ENCODE data around the gene VAV2. TPM values are rescaled to one million over a fixed set of nuclear protein-coding genes. Genes with fewer than 3 reads are reported as not detected.

Gene VAV2
- polyA plus RNA-seq, 1 of the 3 experiments (the other 2 are of a cell fraction): 14.9 TPM

- H3K27ac ChIP-seq (ENCODE audit: low read depth in 2 of 2, low read length in 1 of 2): no peak overlapping the region; a peak in 1 of 4 replicates
- H3K79me2 ChIP-seq (ENCODE audit: insufficient read depth): no peaks in the 10 kb centered on the region
- H3K27me3 ChIP-seq (ENCODE audit: insufficient read depth): no peaks in the 10 kb centered on the region
- no peak overlapping the region for H2AFZ ChIP-seq (ENCODE audit: low read depth)
- no peak for DNase-seq
- no peak overlapping the region for H3K4me3 ChIP-seq (ENCODE audit: low read depth in 2 of 2, low read length in 1 of 2)
- no peaks in the 10 kb centered on the region for H3K9me2 ChIP-seq
- no peaks in the 10 kb centered on the region for H4K20me1 ChIP-seq (ENCODE audit: insufficient read depth)
- H3K4me2 ChIP-seq: no peak overlapping the region
- TF ChIP-seq JUND (IDR thresholded peaks at IDR 0.05) (no peak), EP300 (IDR thresholded peaks at IDR 0.05; ENCODE audit: borderline replicate concordance in 1 of 2, low read depth in 1 of 2, low read length in 1 of 2) (no peak), SMC3 (IDR thresholded peaks at IDR 0.05; ENCODE audit: low read depth, low read length) (no peak), RCOR1 (IDR thresholded peaks at IDR 0.05; ENCODE audit: low read length) (no peak), RFX5 (IDR thresholded peaks at IDR 0.05; ENCODE audit: low read length) (no peak), MXI1 (IDR thresholded peaks at IDR 0.05; ENCODE audit: low read depth, low read length) (no peak), POLR2AphosphoS5 (IDR thresholded peaks at IDR 0.05; ENCODE audit: low read depth, low read length) (no peak), TAF1 (IDR thresholded peaks at IDR 0.05; ENCODE audit: borderline replicate concordance, low read depth, low read length) (no peak), USF2 (IDR thresholded peaks at IDR 0.05; ENCODE audit: borderline replicate concordance, low read depth, low read length) (no peak)
- peaks cover 32 to 33% of the 10 kb centered on the region in 2 experiments for H3K36me3 ChIP-seq (replicated peaks in 1 of 2; ENCODE audit: control insufficient read depth in 1 of 2, insufficient read depth in 2 of 2, low read length in 1 of 2)
- H3F3A ChIP-seq (replicated peaks; ENCODE audit: insufficient read depth): peaks cover 8% of the 10 kb centered on the region
- peaks cover 8% of the 10 kb centered on the region; the same call in 1 of the 2 replicates for H3K9me3 ChIP-seq
- H3K9ac ChIP-seq: no peak overlapping the region
- 94% methylated on average over 19 of the region's 19 CpGs for WGBS (ENCODE audit: low lambda C conversion rate)
- POLR2A ChIA-PET: no interaction called here
- H3K4me1 ChIP-seq (ENCODE audit: control insufficient read depth in 1 of 2, insufficient read depth in 2 of 2, low read depth in 1 of 2, low read length in 1 of 2): no peaks in the 10 kb centered on the region
- CTCF ChIA-PET: interaction anchor here (0.9 kb wide), 1 partner anchor 20 kb away, joined by 3 read pairs; no protein-coding TSS in a partner anchor
Observed at GRCh38 chr9:133762488-133763271, 229.4 kb downstream of the VAV2 start.

GRCh38 chr9:133761641-133762248 lies 230.4 kb downstream of the VAV2 start:
- H3K27ac ChIP-seq (ENCODE audit: low read depth in 2 of 2, low read length in 1 of 2): no peak overlapping the region
- no peaks in the 10 kb centered on the region; the same call in 1 of the 2 replicates for H3K9me3 ChIP-seq
- no peaks in the 10 kb centered on the region for H3K9me2 ChIP-seq
- H4K20me1 ChIP-seq (ENCODE audit: insufficient read depth): no peaks in the 10 kb centered on the region
- H3K4me1 ChIP-seq (ENCODE audit: control insufficient read depth in 1 of 2, insufficient read depth in 2 of 2, low read depth in 1 of 2, low read length in 1 of 2): no peaks in the 10 kb centered on the region
- CTCF ChIA-PET: no interaction called here
- WGBS (ENCODE audit: low lambda C conversion rate): 91% methylated on average over 9 of the region's 11 CpGs
- no peak overlapping the region for H3K4me2 ChIP-seq
- no peak overlapping the region for H3K9ac ChIP-seq
- H3K79me2 ChIP-seq (ENCODE audit: insufficient read depth): no peaks in the 10 kb centered on the region
- peaks cover 5% of the 10 kb centered on the region for H3F3A ChIP-seq (replicated peaks; ENCODE audit: insufficient read depth)
- peaks cover 23% of the 10 kb centered on the region in 2 experiments for H3K36me3 ChIP-seq (replicated peaks in 1 of 2; ENCODE audit: control insufficient read depth in 1 of 2, insufficient read depth in 2 of 2, low read length in 1 of 2)
- no peak overlapping the region for H2AFZ ChIP-seq (ENCODE audit: low read depth)
- H3K4me3 ChIP-seq (ENCODE audit: low read depth in 2 of 2, low read length in 1 of 2): no peak overlapping the region
- POLR2A ChIA-PET: no interaction called here
- no peak for DNase-seq
- no peak for TF ChIP-seq POLR2AphosphoS5 (IDR thresholded peaks at IDR 0.05; ENCODE audit: low read depth, low read length)
- no peak for TF ChIP-seq USF1 (IDR thresholded peaks at IDR 0.05; ENCODE audit: borderline replicate concordance, low read depth)
- no peak for TF ChIP-seq RXRA (IDR thresholded peaks at IDR 0.05; ENCODE audit: borderline replicate concordance, low read depth)
- TF ChIP-seq CTCF (IDR thresholded peaks at IDR 0.05): no peak
- TF ChIP-seq TAF1 (IDR thresholded peaks at IDR 0.05; ENCODE audit: borderline replicate concordance, low read depth, low read length): no peak
- no peak for TF ChIP-seq YY1 (IDR thresholded peaks at IDR 0.05; ENCODE audit: low read depth)
- TF ChIP-seq FOXJ3 (CRISPR knock-in tag; IDR thresholded peaks at IDR 0.05): no peak
- no peak for TF ChIP-seq FOSL2 (IDR thresholded peaks at IDR 0.05; ENCODE audit: borderline replicate concordance, low read depth)
- TF ChIP-seq MXI1 (IDR thresholded peaks at IDR 0.05; ENCODE audit: low read depth, low read length): no peak
- no peak for TF ChIP-seq PBX3 (IDR thresholded peaks at IDR 0.05)
- no peak for TF ChIP-seq TEAD4 (IDR thresholded peaks at IDR 0.05; ENCODE audit: borderline replicate concordance, insufficient read depth)
- no peaks in the 10 kb centered on the region for H3K27me3 ChIP-seq (ENCODE audit: insufficient read depth)

Data from SK-N-SH (cell line).